HG03460 (cell line): ENCODE data around the gene ACAP1.
"Not testable (repeated sequence)": the region's sequence is repeated elsewhere in the genome, so short reads cannot be mapped to it uniquely, and the experiment has no call there.

Source experiments
- ATAC-seq: cut with Tn5 transposase; IDR thresholded peaks from one replicate; pipeline ENCODE4 v1.9.1; 2021; ENCODE audit not compliant: unreplicated experiment

The ACAP1 gene

GRCh38 chr17:7354262-7354843 is 18.0 kb downstream of the ACAP1 start:
- no peak for ATAC-seq

- ATAC-seq: no peak
Measured at GRCh38 chr17:7355053-7355452, 18.7 kb downstream of the ACAP1 start, which contains the start of gene TMEM95. Gene TMEM95, plus strand, starts transcription at chr17:7355156. Its CDS starts 49 bp downstream, at chr17:7355205.

GRCh38 chr17:7355573-7355972 is 19.2 kb downstream of the ACAP1 start:
- ATAC-seq: no peak

- no peak for ATAC-seq
Measured at GRCh38 chr17:7356072-7356549, 19.8 kb downstream of the ACAP1 start.

GRCh38 chr17:7356756-7357155 is 20.4 kb downstream of the ACAP1 start:
- ATAC-seq: no peak

- ATAC-seq: no peak
Measured at GRCh38 chr17:7357381-7357780, 21.1 kb downstream of the ACAP1 start.

GRCh38 chr17:7361906-7362305 is 25.6 kb downstream of the ACAP1 start:
- no peak for ATAC-seq

DNA sequence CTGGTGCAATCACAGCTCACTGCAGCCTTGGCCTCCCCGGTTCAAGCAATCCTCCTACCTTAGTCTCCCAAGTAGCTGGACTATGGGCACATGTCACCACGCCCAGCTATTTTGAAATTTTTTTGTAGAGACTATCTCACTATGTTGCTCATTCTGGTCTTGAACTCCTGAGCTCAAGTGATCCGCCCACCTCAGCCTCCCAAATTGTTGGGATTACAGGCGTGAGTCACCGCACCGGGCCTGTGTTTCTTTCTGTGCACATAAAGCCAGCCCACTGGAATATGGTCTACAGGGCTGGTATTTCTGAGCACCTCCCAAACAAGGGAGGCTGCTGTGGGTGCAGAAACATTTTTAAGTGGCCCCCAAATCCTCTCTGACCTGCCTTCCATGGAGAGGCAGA is 27.0 kb downstream of the ACAP1 start:
- ATAC-seq: no peak

DNA sequence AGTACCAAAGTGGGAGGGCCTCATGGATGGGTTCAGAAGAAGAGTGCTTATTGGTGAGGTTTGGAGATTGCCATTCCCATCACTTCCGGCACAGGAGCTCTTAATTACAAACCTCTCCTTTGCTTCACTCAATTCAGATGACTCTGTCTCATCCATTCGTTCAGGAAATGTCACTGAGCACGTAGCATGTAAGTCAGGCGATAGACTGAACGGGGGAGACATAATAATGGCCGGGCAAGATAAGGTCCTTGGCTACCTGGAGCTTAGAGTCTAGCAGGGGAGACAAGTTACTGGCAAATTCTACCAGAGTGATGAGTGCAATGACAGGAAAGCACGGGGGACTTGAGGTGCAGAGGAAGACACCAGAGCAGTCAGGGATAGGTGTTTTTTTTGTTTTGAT is 29.6 kb downstream of the ACAP1 start:
- ATAC-seq: not testable (repeated sequence)

DNA sequence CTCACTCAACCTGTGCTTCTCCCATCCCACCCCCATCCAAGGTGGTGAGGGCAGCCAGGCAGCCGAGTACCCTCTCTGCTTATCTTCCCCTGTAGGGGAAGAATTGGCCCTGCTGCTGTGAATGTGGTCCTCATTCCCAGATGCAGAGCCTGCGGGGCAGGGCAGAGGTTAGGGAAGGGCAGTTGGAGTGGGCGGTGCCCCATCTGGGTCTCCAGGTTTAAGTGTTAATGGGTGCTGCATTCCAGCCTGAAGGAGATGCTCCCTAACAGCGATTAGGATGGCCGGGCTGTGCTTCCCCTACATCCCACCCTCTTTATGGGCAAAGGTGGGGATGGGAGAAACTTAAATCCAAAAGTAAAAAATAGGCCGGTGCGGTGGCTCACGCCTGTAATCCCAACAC is 30.8 kb downstream of the ACAP1 start:
- ATAC-seq: no peak

GRCh38 chr17:7367918-7368598 is 31.7 kb downstream of the ACAP1 start:
- ATAC-seq: no peak

DNA sequence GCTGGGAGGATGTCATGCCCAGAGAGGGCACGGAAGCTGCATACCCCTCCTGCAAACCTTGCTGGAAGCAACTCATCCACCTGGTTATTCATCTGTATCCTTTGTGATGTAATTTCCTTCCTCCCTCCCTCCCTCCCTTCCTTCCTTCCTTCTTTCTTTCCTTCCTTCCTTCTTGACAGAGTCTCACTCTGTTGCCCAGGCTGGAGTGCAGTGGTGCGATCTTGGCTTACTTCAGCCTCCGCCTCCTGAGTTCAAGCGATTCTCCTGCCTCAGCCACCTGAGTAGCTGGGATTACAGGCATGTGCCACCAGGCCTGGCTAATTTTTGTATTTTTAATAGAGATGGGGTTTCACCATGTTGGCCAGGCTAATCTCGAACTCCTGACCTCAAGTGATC is 32.3 kb downstream of the ACAP1 start:
- not testable (repeated sequence) for ATAC-seq

DNA sequence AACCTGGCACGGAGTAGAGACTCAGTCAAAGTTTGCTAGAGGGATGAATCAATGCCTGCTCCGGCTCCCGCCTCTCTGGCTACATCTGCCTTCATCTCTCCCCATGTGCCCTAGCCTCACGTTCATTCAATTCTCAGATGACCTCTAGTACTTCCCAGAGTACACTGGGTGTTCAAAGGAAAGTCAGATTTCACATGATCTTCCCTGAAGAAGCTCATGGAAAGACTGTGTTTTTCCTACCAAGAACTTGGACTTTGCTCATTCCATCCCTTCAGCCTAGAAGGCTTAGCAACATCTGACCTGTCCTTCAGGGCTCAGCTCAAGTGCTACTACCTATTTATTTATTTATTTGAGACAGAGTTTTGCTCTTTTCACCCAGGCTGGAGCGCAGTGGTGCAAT is 33.5 kb downstream of the ACAP1 start:
- ATAC-seq: no peak

DNA sequence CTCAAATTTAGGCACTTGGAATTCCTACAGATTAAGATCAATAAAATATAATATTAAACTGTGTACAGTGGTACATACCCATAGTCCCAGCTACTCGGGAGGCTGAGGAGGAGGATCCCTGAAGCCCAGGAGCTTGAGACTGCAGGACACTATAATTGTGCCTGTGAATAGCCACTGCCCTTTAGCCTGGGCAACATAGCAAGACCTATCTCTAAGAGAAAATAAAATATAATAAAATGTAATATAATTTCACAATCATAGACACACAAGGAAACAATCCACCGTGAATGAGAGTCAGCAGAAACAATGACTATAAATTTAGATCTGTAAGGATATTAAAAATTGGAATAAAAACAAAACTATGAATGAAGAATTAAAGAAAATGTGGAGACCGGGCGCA is 34.5 kb downstream of the ACAP1 start:
- no peak for ATAC-seq

DNA sequence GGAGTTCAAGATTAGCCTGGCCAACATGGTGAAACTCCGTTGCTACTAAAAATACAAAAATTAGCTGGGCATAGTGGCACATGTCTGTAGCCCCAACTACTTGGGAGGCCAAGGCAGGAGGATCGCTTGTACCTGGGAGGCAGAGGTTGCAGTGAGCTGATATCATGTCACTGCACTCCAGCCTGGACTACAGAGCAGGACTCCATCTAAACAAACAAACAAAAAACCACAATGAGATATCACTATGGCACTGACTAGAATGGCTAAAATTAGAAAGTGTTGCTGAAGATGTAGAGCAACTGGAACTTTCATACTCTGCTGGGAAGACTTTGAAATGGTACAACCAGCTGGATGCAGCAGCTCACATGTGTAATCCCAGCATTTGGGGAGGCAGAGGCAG is 38.0 kb downstream of the ACAP1 start:
- no peak for ATAC-seq

DNA sequence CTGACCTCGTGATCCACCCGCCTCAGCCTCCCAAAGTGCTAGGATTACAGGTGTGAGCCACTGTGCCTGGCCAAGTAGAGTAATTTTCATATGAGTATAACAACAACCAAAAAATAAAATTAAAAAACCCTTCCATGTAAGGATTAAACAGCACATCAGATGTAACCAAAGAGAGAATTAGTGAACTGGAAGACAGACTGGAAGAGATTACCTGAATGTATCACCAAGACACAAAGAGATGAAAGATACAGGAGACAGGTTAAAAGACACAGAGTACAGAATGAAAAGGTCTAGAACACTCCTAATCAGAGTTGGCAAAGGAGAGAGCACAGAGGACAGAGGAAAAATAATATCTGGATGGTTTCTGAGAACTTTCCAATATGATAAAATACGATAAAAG is 42.8 kb downstream of the ACAP1 start:
- no peak for ATAC-seq

DNA sequence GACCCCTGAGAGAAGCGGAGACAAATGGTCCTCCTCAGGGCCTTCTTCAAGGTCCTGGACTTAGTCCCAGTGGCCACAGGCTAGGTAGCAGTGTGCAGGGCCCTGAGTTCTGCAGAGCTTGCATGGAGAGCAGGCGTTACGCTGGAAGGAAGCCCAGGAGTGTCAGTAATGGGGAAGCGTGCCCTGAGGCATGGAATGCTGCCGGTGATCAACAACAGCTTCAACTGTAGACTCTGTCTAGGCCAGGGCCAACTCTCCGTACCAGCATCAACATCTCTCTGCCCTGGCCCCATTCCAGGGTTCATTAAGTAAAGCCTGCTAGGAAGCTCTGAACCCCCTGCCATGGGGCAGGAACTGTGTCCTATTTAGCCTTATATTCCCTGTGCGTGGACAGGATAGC is 44.0 kb downstream of the ACAP1 start:
- no peak for ATAC-seq

GRCh38 chr17:7380855-7381683 is 44.7 kb downstream of the ACAP1 start, which contains the start of gene TNK1:
Gene TNK1, plus strand, starts transcription at chr17:7381089. Its CDS starts 1,838 bp downstream, at chr17:7382927.
- ATAC-seq: no peak

DNA sequence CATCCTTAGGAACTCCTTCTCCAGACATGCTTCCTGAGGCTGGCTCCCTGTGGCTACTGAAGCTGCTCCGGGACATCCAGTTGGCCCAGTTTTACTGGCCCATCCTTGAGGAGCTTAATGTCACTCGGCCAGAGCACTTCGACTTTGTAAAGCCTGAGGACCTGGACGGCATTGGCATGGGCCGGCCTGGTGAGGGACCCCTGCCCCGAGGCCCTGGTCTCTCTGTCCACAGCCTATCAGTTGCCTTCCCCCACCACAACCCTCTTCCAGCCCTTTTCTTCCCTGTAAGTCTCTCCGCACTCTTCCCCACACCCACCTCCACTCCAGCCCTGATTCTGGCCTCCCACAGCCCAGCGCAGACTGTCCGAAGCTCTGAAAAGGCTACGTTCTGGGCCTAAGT is 46.6 kb downstream of the ACAP1 start:
- no peak for ATAC-seq

- ATAC-seq: no peak
Measured at GRCh38 chr17:7383371-7383741, 47.0 kb downstream of the ACAP1 start.

- peak; percentile 67 for ATAC-seq
Measured at GRCh38 chr17:7383742-7384488, 47.6 kb downstream of the ACAP1 start.
